MG63 (cell line): ENCODE data around the gene NEK6. TPM values are rescaled to one million over a fixed set of nuclear protein-coding genes. Genes with fewer than 3 reads are reported as not detected.

Experiments
- DNase-seq: peaks from one replicate; pipeline ENCODE4 v3.0.0-alpha.2; 2020
- H3K27me3 ChIP-seq: fragments of 250-450 bp; sonication (Bioruptor Pico); 2 replicates; pipeline ENCODE4 v1.5.1; 2020; ENCODE audit warnings: mild to moderate bottlenecking, moderate library complexity
- H3K36me3 ChIP-seq: fragments of 250-450 bp; sonication (Bioruptor Pico); 2 replicates; pipeline ENCODE4 v1.5.1; 2020; ENCODE audit warnings: mild to moderate bottlenecking, moderate library complexity
- H3K4me3 ChIP-seq: fragments of 250-450 bp; sonication (Bioruptor Pico); 2 replicates; pipeline ENCODE4 v1.5.1; 2020; ENCODE audit warnings: mild to moderate bottlenecking, moderate library complexity
- H3K9me3 ChIP-seq: fragments of 250-450 bp; sonication (Bioruptor Pico); 2 replicates; pipeline ENCODE4 v1.5.1; 2020; ENCODE audit warnings: mild to moderate bottlenecking, moderate library complexity
- total RNA-seq: library from RNA; depleted of rRNA; stranded (reverse); fragments of >200 nt; shearing (Covaris generic); gene quantifications from 2 replicates; pipeline ENCODE4 v1.2.3, GENCODE V29; 2014; ENCODE audit warnings: low replicate concordance

NEK6 gene
- total RNA-seq, 1 experiment from 2014 or later: 25.0 TPM

DNA sequence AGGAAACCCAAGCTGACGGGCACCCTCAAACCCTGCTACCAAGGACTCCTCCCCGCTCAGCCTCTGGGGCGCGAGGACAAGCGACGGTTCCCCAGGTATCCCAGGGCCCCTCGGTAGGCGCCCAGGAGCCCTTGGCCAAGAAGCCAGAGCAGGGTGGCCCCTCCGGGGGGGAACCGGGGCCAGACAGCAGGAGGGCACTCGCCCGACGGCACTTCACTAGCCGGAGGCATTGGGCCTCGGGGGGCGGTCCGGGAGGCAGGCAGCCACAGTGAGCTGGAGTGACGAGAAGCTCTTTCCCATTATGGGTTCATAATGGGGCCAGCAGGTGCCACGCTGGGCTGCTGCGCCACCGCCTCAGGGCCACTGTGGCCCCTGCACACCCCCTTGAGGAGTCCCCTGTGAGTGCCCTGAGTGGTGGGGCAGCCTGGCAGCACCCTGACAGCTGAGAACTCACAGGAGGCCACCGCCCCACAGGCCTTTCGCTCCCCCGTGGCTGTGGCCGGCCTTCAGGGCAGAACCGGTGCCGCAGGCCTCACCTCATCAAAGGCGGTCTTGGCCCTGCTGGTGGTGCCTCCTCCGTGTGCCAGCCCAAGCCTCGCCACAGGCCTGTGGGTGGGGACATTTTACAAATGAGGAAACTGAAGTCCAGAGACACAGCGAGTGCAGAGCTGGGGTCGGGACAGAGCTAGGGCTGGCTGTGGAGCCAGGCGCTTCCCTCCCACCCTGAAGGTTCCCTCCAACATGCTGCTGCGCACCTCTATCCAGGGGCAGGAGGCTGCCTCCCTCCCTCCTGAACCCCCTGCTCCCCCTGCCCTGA lies 88.8 kb downstream of the NEK6 start:
- no peak for DNase-seq
- peaks cover 74% of the 10 kb centered on the region for H3K36me3 ChIP-seq

DNA sequence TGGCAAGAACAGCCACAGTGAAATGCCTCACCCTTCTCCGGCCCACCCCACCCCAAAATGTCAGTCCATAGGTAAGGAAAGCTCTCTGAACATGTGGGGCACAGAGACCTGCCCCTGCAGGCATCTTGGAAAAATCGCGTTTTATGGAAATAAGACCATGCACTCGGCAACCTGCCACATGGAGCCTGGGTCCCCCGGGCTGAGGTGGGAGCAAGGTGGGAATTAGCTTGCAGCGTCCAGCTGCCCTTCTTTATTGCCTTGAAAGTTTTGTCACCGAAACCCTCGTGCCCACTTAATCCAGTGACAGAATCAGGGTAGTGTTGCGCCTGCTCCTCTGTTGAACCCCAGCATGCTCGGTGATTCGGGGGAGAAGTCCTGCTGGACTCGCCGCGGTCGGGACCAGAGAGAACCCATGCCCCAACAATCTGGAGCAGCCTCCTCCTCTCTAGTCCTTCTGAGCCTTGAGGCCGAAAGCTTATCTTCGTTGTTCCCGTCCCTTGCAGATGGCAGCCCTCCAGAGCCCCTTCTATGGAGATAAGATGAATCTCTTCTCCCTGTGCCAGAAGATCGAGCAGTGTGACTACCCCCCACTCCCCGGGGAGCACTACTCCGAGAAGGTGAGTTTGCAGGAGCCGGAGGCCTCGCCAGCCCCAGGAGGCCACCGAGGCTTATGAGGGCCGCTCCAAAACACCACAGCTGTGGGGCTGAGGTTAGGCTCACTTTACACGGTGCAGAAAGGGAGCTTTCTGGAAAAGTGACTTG lies 89.6 kb downstream of the NEK6 start:
- Histone ChIP-seq H3K4me3 (no peak overlapping the region), H3K27me3 (no peaks in the 10 kb centered on the region), H3K36me3 (peaks cover 76% of the 10 kb centered on the region), H3K9me3 (no peaks in the 10 kb centered on the region)
- no peak for DNase-seq

More for the DNA sequence above, 88.8 kb downstream of the NEK6 start:
- H3K4me3 ChIP-seq: no peak overlapping the region
- H3K9me3 ChIP-seq: no peaks in the 10 kb centered on the region
- no peaks in the 10 kb centered on the region for H3K27me3 ChIP-seq

DNA sequence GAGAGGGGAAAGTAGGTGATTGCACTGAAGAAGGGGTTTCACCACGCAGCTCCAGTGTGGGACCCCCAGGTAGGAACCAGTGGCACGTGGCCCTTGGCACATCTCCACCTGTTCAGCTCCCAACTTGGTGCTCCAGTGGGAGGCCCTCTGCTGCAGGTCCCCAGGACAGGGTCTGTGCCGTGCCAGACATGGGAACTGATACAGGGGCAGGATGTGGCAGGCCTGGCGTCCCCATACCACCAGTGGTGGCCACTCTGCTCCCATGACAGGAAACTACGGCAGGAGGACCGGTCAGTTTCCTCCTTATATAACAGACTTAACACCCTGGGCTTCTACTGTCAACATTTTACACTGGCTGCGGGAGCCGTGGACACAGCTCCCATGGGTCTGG lies 90.2 kb downstream of the NEK6 start:
- Histone ChIP-seq H3K27me3 (no peaks in the 10 kb centered on the region), H3K36me3 (peaks cover 81% of the 10 kb centered on the region), H3K9me3 (no peaks in the 10 kb centered on the region), H3K4me3 (no peak overlapping the region)
- DNase-seq: no peak

DNA sequence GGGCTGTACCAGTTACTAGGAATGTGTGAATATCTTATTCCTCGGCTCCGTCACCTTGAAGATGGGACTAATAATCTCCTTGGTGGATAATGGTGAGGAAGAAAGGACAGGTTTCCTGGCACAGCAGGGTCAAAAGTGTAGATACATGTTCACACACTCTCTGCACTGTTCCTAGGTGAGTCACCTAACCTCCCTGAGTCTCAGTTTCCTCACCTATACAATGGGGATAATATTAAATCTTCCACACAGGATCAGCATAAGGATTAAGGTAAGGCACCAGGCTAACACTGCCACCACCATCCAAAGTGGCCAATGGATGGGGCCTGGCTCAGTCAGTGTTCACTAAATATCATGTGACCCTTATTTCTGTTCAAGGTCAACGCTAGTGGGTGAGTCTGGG lies 90.6 kb downstream of the NEK6 start:
- no peak for DNase-seq
- Histone ChIP-seq H3K27me3 (no peaks in the 10 kb centered on the region), H3K4me3 (no peak overlapping the region), H3K9me3 (no peaks in the 10 kb centered on the region), H3K36me3 (peaks cover 85% of the 10 kb centered on the region)

DNA sequence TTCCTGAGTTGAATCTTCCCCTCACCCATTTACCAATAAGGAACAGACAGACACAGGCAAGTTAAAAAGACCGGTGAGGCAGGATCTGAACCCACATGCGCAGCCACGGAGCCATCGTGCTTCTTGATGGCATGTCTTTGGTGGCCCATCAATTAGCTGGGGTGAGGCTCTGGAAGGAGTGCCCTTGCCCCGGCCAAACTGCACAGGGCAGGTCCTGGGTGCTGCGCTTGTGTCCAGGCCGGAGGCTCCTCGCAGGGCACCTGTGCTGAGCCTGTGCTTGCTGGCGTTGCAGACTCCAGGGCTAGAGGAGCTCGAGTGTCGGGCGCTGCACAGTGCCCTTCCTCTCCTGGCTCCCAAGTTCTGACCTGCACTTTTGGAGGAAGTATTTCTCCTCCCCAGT lies 91.1 kb downstream of the NEK6 start:
- no peaks in the 10 kb centered on the region for H3K27me3 ChIP-seq
- no peak for DNase-seq
- H3K9me3 ChIP-seq: no peaks in the 10 kb centered on the region
- H3K36me3 ChIP-seq: peaks cover 86% of the 10 kb centered on the region
- no peak overlapping the region for H3K4me3 ChIP-seq

DNA sequence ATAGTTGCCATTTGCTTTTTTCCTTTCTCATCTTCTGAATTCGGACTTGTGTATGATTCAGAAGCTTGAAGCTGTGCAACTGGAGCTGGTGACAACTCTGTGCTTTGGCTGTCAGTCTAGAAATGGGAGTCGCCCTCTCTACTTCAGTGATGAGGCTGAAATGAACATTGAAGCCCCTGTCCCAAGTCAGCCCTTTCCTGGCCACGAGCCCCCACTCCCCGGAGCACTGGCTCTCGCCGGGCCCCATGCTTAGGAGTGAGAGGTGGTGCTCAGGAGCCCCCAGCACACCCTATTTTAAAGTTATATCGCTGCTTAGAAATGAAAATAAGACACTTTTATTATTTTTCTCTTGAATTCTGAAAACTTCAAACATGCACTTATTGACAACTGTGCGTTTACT lies 91.5 kb downstream of the NEK6 start:
- Histone ChIP-seq H3K9me3 (no peaks in the 10 kb centered on the region), H3K36me3 (peaks cover 86% of the 10 kb centered on the region), H3K4me3 (no peak overlapping the region), H3K27me3 (no peaks in the 10 kb centered on the region)
- DNase-seq: no peak

DNA sequence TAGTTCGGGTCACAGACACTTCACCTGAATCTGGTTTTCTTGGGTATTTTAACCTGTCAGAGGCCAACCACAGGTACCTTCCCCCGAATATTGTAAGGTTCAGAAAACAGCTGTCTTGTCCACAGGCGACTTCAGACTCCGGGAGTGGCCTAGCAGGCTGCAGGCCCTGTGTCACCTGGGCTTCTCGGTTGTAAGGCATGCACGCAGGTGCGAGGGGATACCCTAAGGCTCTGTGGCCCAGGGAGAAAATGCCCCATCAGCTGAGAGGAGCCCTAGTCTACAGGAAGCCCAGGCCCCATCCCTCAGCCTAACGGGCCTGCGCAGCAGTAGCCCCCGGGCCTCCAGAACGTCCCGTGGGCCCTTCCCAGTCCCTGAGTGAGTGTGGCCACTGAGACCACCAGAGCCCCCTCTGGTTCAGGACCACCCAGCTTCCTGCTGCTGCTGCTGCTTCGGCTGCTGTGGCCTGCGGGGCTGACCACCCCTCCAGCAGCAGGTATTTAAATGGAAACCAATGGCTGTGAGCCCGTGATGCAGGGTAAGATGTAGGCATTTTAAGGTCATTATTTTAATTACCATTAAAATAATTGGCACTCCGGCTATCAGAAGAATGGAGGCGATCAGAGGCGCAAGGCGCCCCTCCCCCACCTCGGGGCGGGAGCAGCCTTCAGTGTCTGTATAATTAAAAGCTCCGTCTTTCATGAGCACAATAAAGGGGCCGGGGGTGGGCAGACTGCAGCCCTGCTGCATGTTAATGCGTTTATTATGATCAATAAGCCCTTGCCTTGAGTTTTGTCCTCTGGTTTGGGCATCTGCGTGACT lies 92.1 kb downstream of the NEK6 start:
- DNase-seq: no peak

DNA sequence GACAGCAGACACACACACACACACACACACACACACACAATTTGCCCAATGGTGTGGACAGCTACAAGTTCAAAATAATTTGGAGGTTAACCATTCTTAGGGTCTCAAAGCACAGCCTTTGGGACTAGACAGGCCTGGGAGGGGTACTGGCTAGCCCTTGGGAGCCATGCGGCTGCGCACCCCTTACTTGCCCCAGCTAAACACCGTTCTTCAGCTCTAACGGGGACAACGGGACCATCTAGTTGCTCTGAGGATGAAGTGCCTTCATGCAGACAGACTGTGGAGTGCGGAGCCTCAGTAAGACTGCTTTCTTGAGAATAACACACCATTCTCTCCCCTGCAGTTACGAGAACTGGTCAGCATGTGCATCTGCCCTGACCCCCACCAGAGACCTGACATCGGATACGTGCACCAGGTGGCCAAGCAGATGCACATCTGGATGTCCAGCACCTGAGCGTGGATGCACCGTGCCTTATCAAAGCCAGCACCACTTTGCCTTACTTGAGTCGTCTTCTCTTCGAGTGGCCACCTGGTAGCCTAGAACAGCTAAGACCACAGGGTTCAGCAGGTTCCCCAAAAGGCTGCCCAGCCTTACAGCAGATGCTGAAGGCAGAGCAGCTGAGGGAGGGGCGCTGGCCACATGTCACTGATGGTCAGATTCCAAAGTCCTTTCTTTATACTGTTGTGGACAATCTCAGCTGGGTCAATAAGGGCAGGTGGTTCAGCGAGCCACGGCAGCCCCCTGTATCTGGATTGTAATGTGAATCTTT lies 92.9 kb downstream of the NEK6 start:
- H3K9me3 ChIP-seq: no peaks in the 10 kb centered on the region
- H3K27me3 ChIP-seq: no peaks in the 10 kb centered on the region
- no peak for DNase-seq
- no peak overlapping the region for H3K4me3 ChIP-seq
- peaks cover 81% of the 10 kb centered on the region for H3K36me3 ChIP-seq

More for the DNA sequence above, 92.1 kb downstream of the NEK6 start:
- Histone ChIP-seq H3K4me3 (no peak overlapping the region), H3K27me3 (no peaks in the 10 kb centered on the region), H3K36me3 (peaks cover 82% of the 10 kb centered on the region), H3K9me3 (no peaks in the 10 kb centered on the region)

DNA sequence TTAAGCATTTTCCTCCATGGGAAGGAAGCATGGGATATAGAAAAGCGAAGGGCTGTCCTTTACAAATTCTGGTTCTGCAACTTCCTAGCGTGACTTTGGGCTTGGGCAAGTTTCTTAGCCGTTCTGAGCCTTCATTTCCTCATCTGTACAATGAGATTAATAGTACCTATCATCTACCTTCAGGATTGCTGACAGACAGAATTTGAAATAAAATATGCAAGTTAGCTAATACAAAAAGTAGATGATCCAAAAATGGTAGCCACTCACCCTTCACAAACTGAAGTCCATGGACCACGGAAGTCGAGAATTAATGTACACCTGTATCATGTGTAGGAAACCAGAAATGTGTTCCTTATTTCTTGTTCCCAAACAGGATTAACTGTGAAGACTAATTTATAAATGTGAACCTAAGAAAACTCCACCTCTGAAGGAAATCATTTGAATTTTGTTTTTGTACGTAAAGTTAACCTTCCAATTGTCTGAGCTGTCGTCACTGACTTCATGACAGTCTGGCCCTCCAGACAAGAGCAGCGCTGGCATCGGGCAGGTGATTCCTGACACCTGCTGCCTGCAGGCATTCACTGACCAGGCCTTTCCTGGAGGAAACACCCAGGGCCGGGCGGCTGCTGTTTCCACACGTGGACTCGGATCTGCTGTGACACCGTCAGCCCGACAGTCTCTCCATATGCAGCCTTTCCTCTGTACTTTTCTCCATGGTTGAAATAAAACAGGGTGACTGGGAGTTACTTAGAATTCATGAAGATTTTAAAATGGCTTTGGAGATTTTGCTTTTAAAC lies 94.1 kb downstream of the NEK6 start:
- Histone ChIP-seq H3K36me3 (peaks cover 80% of the 10 kb centered on the region), H3K9me3 (no peaks in the 10 kb centered on the region), H3K27me3 (no peaks in the 10 kb centered on the region), H3K4me3 (no peak overlapping the region)
- DNase-seq: no peak

DNA sequence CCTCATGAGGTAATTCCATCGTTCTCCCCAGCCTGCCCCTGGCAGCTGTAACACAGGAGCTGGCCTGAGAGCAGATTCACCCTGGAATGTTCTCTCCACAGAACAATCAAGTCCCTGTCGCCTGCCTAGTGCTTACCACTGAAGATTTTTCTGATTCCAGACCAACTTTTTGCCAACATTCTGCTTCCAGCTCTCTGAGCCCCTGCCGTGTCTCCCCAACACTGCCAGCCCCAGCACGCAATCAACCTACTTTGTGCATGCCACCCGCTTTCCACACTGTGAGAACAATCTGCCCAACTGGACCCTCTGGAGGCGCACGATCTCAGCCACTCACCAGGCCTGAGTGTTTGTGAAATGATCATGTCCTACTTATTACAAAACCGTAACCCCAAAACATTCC lies 94.9 kb downstream of the NEK6 start:
- no peaks in the 10 kb centered on the region for H3K27me3 ChIP-seq
- DNase-seq: no peak
- peaks cover 78% of the 10 kb centered on the region for H3K36me3 ChIP-seq
- no peaks in the 10 kb centered on the region for H3K9me3 ChIP-seq
- H3K4me3 ChIP-seq: no peak overlapping the region

DNA sequence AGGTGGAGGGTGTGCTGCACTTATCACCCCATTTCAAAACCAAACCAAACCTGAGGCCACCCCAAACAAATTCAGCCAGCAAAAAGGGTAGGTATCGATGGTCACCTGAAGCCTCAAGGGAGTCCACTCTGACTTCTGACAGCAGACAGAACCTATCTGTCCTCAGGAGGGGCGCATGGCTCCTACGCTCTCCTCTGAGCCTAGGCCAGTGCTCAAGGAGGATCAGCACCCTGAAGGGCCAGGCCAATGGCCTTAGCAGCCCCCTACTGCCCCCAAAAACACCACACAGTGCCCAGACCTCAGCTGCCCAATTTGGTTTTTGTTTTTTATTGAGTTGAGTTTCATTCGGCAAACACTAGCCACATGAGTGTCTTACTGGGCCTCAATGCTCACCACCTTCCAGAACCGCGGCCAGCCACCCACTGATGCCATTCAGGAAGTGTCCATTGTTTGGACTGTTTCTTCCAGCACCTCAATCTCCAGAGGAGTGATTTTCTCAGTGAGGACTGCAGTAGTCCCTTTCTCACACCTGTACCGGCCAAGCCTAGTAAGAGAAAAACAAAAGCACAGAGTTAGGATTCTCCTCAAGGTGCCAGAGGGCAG lies 95.5 kb downstream of the NEK6 start:
- DNase-seq: no peak
- H3K36me3 ChIP-seq: peaks cover 72% of the 10 kb centered on the region
- no peak overlapping the region for H3K4me3 ChIP-seq
- no peaks in the 10 kb centered on the region for H3K9me3 ChIP-seq
- H3K27me3 ChIP-seq: no peaks in the 10 kb centered on the region

DNA sequence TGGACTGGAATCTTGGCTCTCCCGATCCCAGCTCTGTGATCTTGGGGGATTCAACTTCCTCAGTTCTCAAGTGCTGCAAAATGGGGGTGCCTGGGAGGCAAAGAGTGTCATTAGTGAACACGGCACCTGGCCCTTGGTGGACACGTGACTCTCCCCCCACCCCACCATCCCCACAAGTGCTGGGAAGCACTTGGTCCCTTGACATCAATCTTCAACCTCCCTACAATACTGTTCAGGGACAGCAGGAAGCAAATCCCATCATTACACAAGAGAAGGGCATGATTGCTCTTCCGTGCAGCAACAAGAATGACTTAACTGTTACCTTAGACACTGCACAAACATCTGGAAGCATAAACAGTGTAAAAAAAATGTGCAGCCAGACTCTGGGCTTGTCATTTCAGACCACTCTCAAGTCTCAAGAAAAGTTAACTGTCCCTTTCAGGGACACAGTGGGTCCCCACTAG lies 96.1 kb downstream of the NEK6 start:
- DNase-seq: no peak
- Histone ChIP-seq H3K27me3 (no peaks in the 10 kb centered on the region), H3K9me3 (no peaks in the 10 kb centered on the region), H3K4me3 (no peak overlapping the region), H3K36me3 (peaks cover 66% of the 10 kb centered on the region)

DNA sequence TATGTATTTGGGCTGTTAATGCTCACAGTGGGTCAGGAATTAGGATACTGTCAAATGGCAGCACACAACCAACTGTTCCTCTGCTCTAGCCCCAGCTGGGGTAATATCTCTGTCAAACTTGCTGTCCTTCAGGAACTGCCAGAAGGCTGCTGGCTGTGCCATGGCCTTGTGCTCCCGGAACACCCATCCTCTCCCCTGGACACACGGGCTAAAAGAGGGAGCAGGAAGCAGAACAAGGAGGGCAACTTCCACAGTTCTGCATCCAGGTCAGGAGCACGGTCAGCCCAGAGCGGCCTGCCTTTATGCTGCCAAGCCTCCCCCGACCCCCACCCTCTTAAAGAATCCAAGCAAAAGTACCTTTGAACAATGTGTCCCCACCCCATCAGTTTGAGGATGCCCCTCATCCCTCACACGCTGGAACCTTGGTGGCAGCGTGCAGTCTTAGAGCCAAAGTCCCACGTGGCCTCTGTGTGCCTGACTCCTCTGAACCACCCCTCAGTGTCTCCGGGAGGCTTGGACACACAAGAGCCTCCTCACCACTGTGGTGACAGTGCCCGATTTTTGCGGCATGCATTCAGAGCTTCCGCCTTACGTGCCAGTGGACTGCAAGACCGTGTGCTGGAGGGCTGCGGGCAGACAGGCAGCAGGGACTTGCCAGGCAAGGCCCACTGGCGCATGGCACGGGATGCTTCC lies 96.7 kb downstream of the NEK6 start:
- no peak for DNase-seq
- H3K4me3 ChIP-seq: no peak overlapping the region
- no peaks in the 10 kb centered on the region for H3K27me3 ChIP-seq
- H3K9me3 ChIP-seq: no peaks in the 10 kb centered on the region
- H3K36me3 ChIP-seq: peaks cover 61% of the 10 kb centered on the region

DNA sequence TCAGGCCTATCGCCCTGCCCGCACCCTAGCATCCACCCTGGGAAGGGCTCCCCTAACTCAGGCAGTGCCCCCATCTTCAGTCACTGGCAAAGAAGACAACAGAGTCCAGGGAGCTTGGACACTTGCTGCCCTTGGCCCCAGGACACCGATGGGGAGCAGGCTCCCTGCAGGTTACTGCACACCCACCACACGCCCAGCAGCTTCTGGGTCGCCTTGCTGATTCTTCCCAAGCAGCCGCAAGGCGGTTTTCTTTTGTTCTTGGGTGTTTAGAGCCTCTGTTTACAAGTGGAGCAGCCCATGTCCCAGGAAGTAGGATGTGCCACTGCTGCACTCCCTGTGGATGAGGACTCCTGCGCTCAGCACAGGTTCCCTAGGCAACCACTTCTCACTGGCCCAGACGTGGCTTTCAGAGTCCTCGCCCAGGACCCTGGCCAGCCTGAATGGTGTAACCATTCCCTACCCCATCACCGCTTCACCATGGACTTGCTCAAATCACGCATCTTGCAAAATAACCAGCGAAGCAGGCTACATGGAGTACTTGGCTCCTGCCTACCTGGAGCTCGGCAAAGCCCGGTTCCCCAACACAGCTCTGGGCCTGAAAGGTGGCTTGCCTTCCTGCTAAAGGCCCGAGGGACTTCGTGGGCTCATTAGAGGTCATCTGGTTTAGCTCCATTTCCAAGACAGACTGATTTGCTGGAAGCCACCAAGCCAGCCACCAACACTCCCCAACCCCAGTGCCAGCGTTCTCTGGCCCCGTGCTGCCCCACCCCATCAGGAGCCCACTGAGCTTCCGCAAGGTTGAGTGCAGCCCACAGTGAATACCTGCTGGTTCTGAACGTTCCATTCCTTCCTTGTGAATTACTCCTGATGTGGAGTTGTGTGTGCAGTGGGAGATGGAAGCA lies 97.5 kb downstream of the NEK6 start:
- no peak for DNase-seq
- H3K36me3 ChIP-seq: peaks cover 59% of the 10 kb centered on the region

More for the DNA sequence above, 97.5 kb downstream of the NEK6 start:
- Histone ChIP-seq H3K27me3 (no peaks in the 10 kb centered on the region), H3K4me3 (no peak overlapping the region), H3K9me3 (no peaks in the 10 kb centered on the region)
